ENCODE data around the gene SCN5A. TPM values are rescaled to one million over a fixed set of nuclear protein-coding genes. Genes with fewer than 3 reads are reported as not detected.

Gene SCN5A
- total RNA-seq, 1 donor from 2014 or later, result 1.4 TPM

DNA sequence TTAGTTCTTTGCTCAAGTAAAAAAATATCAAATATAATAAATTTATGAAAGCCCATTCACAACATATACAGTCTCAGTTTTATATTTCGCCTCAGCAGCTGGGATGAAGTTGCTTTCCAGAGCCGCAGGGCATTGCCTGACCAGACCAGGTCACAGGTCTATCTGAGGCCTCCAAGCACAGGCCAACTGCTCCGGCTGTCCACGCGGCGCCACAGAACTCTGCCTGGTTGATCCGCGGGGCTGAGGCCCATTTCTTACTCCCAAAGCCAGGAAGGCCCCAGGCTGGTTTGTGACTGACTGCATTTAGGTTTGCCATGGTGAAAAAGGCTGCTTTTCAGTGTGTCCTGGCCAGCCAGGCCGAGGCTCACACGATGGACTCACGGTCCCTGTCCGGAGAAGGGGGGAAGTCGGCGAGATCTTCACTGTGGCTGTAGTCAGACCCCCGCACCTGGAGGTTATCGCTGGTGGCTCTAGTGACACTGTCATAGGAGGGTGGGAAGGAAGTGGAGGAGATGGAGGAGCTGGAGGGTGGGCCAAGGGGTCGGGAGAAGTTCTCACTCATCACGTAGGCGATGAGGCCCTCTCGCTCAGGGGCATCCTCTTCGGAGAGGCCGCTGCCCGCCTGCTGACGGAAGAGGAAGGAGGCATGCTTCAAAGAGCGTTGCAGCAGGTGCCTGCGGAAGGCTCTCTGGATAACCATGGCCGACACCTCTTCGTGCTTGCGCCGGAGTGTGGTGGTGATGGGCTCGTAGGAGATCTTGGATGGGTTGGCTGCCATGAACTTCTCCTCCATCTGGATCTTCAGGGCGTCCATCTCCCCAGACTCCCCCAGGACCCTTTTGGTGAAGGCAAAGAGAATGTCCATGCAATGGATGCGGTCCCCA lies 99.3 kb downstream of the SCN5A start:
- TF ChIP-seq, protein P1, sequence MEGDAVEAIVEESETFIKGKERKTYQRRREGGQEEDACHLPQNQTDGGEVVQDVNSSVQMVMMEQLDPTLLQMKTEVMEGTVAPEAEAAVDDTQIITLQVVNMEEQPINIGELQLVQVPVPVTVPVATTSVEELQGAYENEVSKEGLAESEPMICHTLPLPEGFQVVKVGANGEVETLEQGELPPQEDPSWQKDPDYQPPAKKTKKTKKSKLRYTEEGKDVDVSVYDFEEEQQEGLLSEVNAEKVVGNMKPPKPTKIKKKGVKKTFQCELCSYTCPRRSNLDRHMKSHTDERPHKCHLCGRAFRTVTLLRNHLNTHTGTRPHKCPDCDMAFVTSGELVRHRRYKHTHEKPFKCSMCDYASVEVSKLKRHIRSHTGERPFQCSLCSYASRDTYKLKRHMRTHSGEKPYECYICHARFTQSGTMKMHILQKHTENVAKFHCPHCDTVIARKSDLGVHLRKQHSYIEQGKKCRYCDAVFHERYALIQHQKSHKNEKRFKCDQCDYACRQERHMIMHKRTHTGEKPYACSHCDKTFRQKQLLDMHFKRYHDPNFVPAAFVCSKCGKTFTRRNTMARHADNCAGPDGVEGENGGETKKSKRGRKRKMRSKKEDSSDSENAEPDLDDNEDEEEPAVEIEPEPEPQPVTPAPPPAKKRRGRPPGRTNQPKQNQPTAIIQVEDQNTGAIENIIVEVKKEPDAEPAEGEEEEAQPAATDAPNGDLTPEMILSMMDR (IDR thresholded peaks at IDR 0.05; ENCODE audit: unreplicated experiment), result no peak
- Mint-ChIP-seq H3K27ac (no peak overlapping the region), H3K4me3 (no peak overlapping the region), H3K27me3 (ENCODE audit: low read depth) (peaks cover 6% of the 10 kb centered on the region), H3K9me3 (peaks cover 9% of the 10 kb centered on the region), H3K4me1 (peaks cover 4% of the 10 kb centered on the region), H3K36me3 (no peaks in the 10 kb centered on the region)
- no peak for DNase-seq (ENCODE audit: low spot score in 2 of 2, unreplicated experiment in 2 of 2)

DNA sequence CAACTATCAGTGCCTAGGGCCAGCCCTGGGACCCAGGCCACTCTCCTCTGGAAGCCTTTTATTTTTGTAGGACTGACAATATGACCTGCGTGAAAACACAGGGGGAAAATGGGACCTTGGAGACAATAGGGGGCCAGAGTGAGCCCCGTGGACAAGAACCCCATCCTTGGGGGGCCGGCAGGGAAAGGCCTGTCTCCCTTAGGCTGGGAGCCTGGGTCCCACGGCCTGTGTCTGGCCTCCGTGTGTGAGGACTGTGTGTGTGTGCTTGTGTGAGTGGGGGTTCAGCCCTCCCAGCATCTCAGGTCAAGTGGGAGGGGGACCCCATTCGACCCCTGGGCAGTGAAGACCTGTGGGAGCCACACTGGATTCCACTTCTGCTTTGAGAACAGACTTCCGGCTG lies 100.0 kb downstream of the SCN5A start:
- H3K27ac Mint-ChIP-seq, result no peak overlapping the region

DNA sequence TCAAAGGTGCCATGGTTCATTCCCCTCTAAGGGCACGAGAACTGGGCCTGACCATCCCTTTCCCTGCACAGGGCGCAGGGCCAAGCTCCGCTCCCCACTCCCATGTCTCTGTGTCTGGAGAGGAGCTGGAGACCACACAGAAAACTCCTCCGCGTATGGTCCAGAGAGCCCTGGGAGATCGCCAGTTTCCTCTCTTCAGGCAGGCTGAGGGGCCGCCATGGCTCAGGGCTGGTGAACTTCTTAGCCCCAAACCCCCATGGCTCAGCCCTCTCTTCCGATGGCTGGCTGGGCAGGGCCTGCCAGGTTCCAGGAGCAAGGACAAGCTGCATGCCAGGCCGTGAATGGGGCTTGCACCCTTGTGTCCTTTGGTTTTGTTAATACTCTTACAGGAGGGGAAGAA lies 100.4 kb downstream of the SCN5A start:
- Mint-ChIP-seq H3K27me3 (ENCODE audit: low read depth) (peaks cover 6% of the 10 kb centered on the region), H3K4me1 (peaks cover 4% of the 10 kb centered on the region), H3K4me3 (no peak overlapping the region), H3K27ac (no peak overlapping the region), H3K9me3 (peaks cover 6% of the 10 kb centered on the region), H3K36me3 (no peaks in the 10 kb centered on the region)
- TF ChIP-seq, protein P1 (IDR thresholded peaks at IDR 0.05; ENCODE audit: unreplicated experiment), result no peak
- no peak for DNase-seq (ENCODE audit: low spot score in 2 of 2, unreplicated experiment in 2 of 2)

More for the DNA sequence above, 100.0 kb downstream of the SCN5A start:
- peaks cover 9% of the 10 kb centered on the region for H3K9me3 Mint-ChIP-seq
- peaks cover 6% of the 10 kb centered on the region for H3K27me3 Mint-ChIP-seq (ENCODE audit: low read depth)
- H3K4me3 Mint-ChIP-seq, result no peak overlapping the region
- no peak for DNase-seq (ENCODE audit: low spot score in 2 of 2, unreplicated experiment in 2 of 2)
- H3K36me3 Mint-ChIP-seq, result no peaks in the 10 kb centered on the region
- TF ChIP-seq, protein P1 (IDR thresholded peaks at IDR 0.05; ENCODE audit: unreplicated experiment), result no peak
- peaks cover 4% of the 10 kb centered on the region for H3K4me1 Mint-ChIP-seq

DNA sequence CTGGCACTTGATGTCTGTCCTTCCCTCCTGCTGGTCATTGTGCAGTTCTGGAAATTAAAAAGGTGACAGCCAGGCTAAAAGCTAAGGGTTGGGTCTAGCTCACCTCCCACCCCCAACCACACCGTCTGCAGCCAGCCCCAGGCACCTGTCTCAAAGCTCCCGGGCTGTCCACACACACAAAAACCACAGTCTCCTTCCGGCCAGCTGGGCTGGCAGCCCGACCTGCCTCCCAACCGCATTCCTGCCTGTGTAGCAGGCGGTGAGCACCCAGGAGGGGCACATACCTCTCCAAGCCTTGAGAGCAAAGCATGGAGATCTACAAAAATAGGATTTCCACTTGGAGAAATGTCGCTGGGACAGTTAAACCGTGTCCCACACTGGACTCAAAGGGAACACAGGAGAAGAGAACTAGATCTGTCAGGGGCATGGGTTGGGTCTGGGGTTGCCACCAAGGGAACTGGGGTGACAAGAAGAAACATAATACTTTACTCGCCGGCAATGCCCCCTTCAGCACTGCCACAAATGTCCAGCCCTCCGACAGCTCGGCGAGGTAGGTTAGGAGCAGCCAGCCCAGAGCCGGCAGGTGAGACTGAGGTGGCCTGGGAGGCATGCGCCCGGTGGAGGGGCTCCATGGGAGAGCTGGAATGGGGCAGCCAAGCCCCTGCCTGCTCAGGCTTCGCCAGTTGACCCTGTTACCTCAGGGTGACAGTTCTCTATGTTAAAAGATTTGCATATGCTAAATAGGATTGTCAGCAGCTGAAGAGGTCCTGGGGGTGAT lies 101.1 kb downstream of the SCN5A start:
- H3K36me3 Mint-ChIP-seq, result no peaks in the 10 kb centered on the region
- peaks cover 6% of the 10 kb centered on the region for H3K27me3 Mint-ChIP-seq (ENCODE audit: low read depth)
- H3K4me3 Mint-ChIP-seq, result no peak overlapping the region
- no peaks in the 10 kb centered on the region for H3K9me3 Mint-ChIP-seq
- H3K4me1 Mint-ChIP-seq, result peaks cover 4% of the 10 kb centered on the region
- TF ChIP-seq, protein P1 (IDR thresholded peaks at IDR 0.05; ENCODE audit: unreplicated experiment), result no peak
- H3K27ac Mint-ChIP-seq, result no peak overlapping the region
- no peak for DNase-seq (ENCODE audit: low spot score in 2 of 2, unreplicated experiment in 2 of 2)

DNA sequence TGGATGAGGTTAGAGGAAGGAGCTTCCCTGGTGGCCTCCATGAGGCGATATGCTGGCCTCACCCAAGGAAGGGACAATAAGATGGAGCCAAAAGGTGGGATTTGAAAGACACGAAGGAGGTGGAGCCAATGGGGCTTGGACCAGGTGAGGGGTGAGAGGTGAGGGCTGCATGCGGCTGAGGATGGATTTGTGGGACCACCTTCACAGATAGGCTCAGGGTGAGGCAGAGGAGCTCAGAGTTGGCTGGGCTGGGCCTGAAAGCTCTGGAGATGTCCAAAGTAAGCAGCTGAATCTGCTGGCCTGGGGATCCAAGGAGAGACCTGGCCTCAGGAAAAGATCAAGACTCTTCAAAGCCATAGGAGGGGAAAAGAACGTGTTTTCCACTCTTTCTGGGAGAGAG lies 103.5 kb downstream of the SCN5A start:
- peaks cover 3% of the 10 kb centered on the region for H3K27me3 Mint-ChIP-seq (ENCODE audit: low read depth)
- no peak overlapping the region for H3K4me3 Mint-ChIP-seq
- TF ChIP-seq, protein P1 (IDR thresholded peaks at IDR 0.05; ENCODE audit: unreplicated experiment), result no peak
- H3K27ac Mint-ChIP-seq, result no peak overlapping the region
- H3K9me3 Mint-ChIP-seq, result no peaks in the 10 kb centered on the region
- peaks cover 4% of the 10 kb centered on the region for H3K4me1 Mint-ChIP-seq
- DNase-seq (ENCODE audit: low spot score in 2 of 2, unreplicated experiment in 2 of 2), result no peak
- no peaks in the 10 kb centered on the region for H3K36me3 Mint-ChIP-seq

Data from mesothelial cell of epicardium (in vitro differentiated cells).